SU-DHL-6 (cell line): Measurements from ENCODE around the gene LYPD1.

Source experiments
- CTCF ChIP-seq: fragments of 200-600 bp; sonication (generic); IDR thresholded peaks from one replicate; pipeline ENCODE4 v1.5.1; 2017; ENCODE audit warnings: antibody characterized with exemption, mild to moderate bottlenecking, low read length, moderate library complexity; ENCODE audit not compliant: insufficient read depth, poor library complexity, severe bottlenecking
- EZH2phosphoT487 ChIP-seq: fragments of 200-600 bp; sonication (generic), shearing (Covaris generic); conservative IDR thresholded peaks from 2 replicates; pipeline ENCODE4 v1.6.1; 2018; ENCODE audit warnings: mild to moderate bottlenecking, antibody characterized with exemption, low read length, moderate library complexity, mixed read lengths

DNA sequence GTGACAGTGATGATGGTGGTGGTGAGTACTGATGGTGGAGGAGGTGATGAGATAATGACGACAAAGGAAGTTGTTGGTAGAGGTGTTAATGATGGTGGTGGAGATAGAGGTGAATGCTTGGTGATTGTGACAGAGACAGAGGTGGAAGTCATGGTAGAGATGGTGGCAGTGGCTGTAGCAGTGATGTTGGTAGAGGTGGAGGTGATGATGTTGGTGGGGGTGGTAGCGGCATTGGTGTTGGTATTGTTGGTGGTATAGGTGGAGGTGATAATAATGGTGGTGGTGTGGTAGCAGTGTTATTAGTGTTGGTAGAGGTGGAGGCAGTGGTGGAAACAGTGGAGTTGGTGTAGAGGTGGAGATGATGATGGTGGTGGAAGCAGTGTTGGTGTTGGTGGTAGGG, 36.4 kb downstream of the LYPD1 start:
- TF ChIP-seq CTCF = no peak
- TF ChIP-seq EZH2phosphoT487 = no peak
